ENCODE measurements around the gene PIP4P1. TPM values are rescaled to one million over a fixed set of nuclear protein-coding genes. Genes with fewer than 3 reads are reported as not detected.

Gene PIP4P1
- total and polyA plus RNA-seq, 4 experiments from 2014 or later = 32.4 to 78.1 (median 61.0) TPM

DNA sequence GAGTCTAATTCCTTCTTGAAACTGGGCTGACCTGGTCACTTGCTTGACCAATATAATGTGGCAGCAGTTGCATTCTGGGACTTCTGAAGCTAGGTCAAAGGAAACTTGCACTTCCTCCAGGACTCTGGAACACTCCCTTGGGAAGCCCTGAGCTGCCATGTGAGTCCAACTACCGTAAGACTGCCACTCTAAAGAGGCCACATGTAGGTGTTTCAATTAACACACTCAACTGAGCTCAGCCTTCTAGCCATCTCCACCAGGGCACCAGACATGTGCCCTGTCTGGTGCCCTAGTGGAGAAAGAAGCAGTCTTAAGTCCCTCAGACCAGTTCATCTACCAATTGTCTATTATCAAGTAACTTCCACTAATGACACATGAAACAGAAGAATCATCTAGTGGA lies 41.8 kb downstream of the PIP4P1 start:
- Histone ChIP-seq H3K36me3 (ENCODE audit: insufficient read depth, low read length) (no peaks in the 10 kb centered on the region), H3K27me3 (ENCODE audit: insufficient read depth, low read length) (no peaks in the 10 kb centered on the region), H3K27ac (ENCODE audit: low read depth, low read length) (no peak overlapping the region), H3K4me1 (ENCODE audit: insufficient read depth, low read length) (peaks cover 10% of the 10 kb centered on the region), H3K9me3 (ENCODE audit: control insufficient read depth in 1 of 2, low read length in 2 of 2) (no peaks in the 10 kb centered on the region), H3K4me3 (ENCODE audit: low read length in 2 of 2) (no peak overlapping the region)
- peaks cover 3 to 14% (median 6%) of the 10 kb centered on the region in 4 donors for H3K4me1 Mint-ChIP-seq
- ChIA-PET POLR2A (ENCODE audit: partially characterized antibody) (no interaction called here), CTCF (ENCODE audit: partially characterized antibody) (no interaction called here)
- no peak overlapping the region for H3K27ac Mint-ChIP-seq
- intact Hi-C loops (cut with micrococcal nuclease) = no loop called here
- H3K4me3 Mint-ChIP-seq = no peak overlapping the region
- H3K9me3 Mint-ChIP-seq = no peaks in the 10 kb centered on the region
- H3K27me3 Mint-ChIP-seq = peaks cover 0 to 1% of the 10 kb centered on the region in 2 donors
- no peaks in the 10 kb centered on the region for H3K36me3 Mint-ChIP-seq
- no peak for DNase-seq

DNA sequence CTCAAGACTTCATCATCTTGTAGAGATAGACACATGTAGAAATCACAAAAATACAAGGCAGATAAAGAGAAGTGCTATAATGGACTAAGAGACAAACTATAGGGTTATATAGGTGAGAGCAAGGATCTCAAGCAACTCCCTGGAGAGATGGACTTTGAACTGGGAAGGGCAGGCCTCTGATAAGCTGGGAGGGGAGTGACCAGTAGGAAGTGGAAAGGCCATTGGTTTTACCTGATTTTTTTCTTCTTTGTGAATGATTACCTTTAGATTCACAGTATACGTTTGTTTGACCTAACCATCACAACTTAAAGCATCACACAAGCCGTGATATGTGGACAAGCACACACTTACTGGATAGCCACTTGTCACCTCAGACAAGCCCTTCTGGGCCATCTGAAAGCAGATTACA lies 42.7 kb downstream of the PIP4P1 start:
- intact Hi-C loops (cut with micrococcal nuclease) = no loop called here

DNA sequence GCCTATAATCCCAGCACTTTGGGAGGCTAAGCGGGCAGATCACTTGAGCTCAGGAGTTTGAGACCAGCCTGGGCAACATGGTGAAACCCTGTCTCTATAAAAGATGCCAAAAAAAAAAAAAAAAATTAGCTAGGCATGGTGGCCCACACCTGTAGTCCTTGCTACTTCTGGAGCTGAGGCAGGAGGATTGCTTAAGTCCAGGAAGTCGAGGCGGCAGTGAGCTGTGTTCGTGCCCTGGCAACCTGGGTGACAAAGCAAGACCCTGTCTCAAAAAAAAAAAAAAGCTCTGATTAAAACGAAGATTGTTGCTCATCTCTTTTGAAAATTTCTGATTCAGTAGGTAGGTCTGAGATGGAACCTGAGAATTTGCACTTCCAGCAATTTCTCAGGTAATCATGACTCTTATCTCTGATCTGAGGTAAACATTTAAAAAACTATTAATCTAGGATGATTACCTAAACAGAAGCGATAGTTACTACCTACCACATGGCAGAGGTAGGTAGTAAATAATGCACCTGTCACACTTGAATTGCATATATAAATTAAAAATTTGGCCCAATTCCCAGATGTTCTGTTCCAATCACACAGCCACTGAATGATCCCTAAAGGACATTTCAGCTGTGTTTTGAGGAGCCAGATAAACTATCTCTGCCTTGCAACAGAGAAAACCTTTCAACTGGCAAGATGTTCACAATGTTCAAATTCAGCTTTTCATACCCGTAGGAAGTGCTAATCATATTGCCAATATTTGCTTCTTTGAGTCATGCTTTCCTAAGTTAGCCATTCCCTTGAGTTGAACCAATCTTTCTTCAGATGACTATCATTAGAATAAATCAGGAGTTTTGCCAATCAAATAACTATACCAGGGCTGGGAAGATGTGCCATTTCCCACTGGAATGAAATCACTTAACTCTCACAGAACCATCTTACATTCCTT lies 43.7 kb downstream of the PIP4P1 start:
- Mint-ChIP-seq H3K27me3 (no peaks in the 10 kb centered on the region), H3K4me3 (no peak overlapping the region), H3K4me1 (peaks cover 10 to 25% (median 18%) of the 10 kb centered on the region in 4 donors), H3K9me3 (no peaks in the 10 kb centered on the region), H3K27ac (peak overlapping the region in 1 of 7 donors; percentile 13), H3K36me3 (peaks cover 0 to 3% of the 10 kb centered on the region in 2 donors)
- Histone ChIP-seq H3K4me1 (ENCODE audit: insufficient read depth, low read length) (peaks cover 19% of the 10 kb centered on the region), H3K27ac (ENCODE audit: low read depth, low read length) (no peak overlapping the region), H3K9me3 (ENCODE audit: control insufficient read depth in 1 of 2, low read length in 2 of 2) (no peaks in the 10 kb centered on the region), H3K36me3 (ENCODE audit: insufficient read depth, low read length) (no peaks in the 10 kb centered on the region), H3K4me3 (ENCODE audit: low read length in 2 of 2) (no peak overlapping the region), H3K27me3 (ENCODE audit: insufficient read depth, low read length) (no peaks in the 10 kb centered on the region)
- POLR2A ChIA-PET (ENCODE audit: partially characterized antibody) = no interaction called here
- CTCF ChIA-PET (ENCODE audit: partially characterized antibody) = interaction anchor here (0.7 to 2.5 kb wide), 9 partner anchors 12 to 196 kb away, joined by 3 to 10 read pairs (median 3); no protein-coding TSS in a partner anchor
- DNase-seq = no peak
- intact Hi-C loops (cut with micrococcal nuclease) = no loop called here

More for the DNA sequence above, 42.7 kb downstream of the PIP4P1 start:
- ChIA-PET POLR2A (ENCODE audit: partially characterized antibody) (no interaction called here), CTCF (ENCODE audit: partially characterized antibody) (interaction anchor here (1.4 to 2.5 kb wide), 2 partner anchors 72 to 91 kb away, joined by 3 to 10 read pairs; no protein-coding TSS in a partner anchor)
- Mint-ChIP-seq H3K36me3 (peaks cover 0 to 3% of the 10 kb centered on the region in 2 donors), H3K27me3 (peaks cover 0 to 1% of the 10 kb centered on the region in 2 donors), H3K27ac (no peak overlapping the region), H3K9me3 (no peaks in the 10 kb centered on the region), H3K4me1 (peaks cover 9 to 21% (median 13%) of the 10 kb centered on the region in 4 donors), H3K4me3 (peak overlapping the region in 1 of 8 donors; percentile 12)
- H3K4me3 ChIP-seq (ENCODE audit: low read length in 2 of 2) = no peak overlapping the region
- no peaks in the 10 kb centered on the region for H3K9me3 ChIP-seq (ENCODE audit: control insufficient read depth in 1 of 2, low read length in 2 of 2)
- H3K4me1 ChIP-seq (ENCODE audit: insufficient read depth, low read length) = peaks cover 19% of the 10 kb centered on the region
- DNase-seq = no peak
- no peaks in the 10 kb centered on the region for H3K36me3 ChIP-seq (ENCODE audit: insufficient read depth, low read length)
- no peaks in the 10 kb centered on the region for H3K27me3 ChIP-seq (ENCODE audit: insufficient read depth, low read length)
- no peak overlapping the region for H3K27ac ChIP-seq (ENCODE audit: low read depth, low read length)

DNA sequence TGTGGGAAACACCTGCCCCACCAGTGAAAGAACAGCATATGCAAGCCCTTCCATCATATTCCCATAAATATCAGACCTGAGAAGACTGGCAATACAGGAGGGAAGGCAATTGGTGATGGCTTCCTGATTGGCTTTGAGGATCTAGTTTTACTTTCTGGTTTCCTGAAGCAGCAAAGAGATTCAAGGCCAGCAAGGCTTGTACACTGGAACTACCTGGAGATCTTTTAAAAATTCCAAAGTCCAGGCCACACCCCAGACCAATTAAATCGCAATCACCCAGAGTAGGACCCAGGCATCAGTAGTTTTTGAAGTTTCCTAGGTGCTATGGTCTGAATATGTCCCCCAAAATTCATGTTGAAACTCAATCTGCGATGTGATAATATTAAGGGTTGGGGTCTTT lies 45.0 kb downstream of the PIP4P1 start:
- no peaks in the 10 kb centered on the region for H3K27me3 ChIP-seq (ENCODE audit: insufficient read depth, low read length)
- H3K9me3 ChIP-seq (ENCODE audit: control insufficient read depth in 1 of 2, low read length in 2 of 2) = no peaks in the 10 kb centered on the region
- ChIA-PET CTCF (ENCODE audit: partially characterized antibody) (interaction anchor here (0.7 to 3.9 kb wide), 40 partner anchors 8 to 247 kb away, joined by 3 to 68 read pairs (median 7); partner anchors contain the start of genes APEX1, OSGEP, PARP2 and PIP4P1), POLR2A (ENCODE audit: partially characterized antibody) (interaction anchor here (0.8 to 4.4 kb wide), 6 partner anchors 9 to 194 kb away, joined by 3 to 33 read pairs (median 5); partner anchors contain the start of genes APEX1, OSGEP and PIP4P1)
- peak overlapping the region in 3 of 7 donors; percentile 19 to 68 (median 43) for H3K27ac Mint-ChIP-seq
- H3K4me3 ChIP-seq (ENCODE audit: low read length in 2 of 2) = no peak overlapping the region
- peaks cover 19 to 35% (median 27%) of the 10 kb centered on the region in 4 donors for H3K4me1 Mint-ChIP-seq
- intact Hi-C loops (cut with micrococcal nuclease) = no loop called here
- H3K27me3 Mint-ChIP-seq = no peaks in the 10 kb centered on the region
- H3K9me3 Mint-ChIP-seq = no peaks in the 10 kb centered on the region
- no peak overlapping the region for H3K27ac ChIP-seq (ENCODE audit: low read depth, low read length)
- H3K36me3 Mint-ChIP-seq = peaks cover 0 to 8% of the 10 kb centered on the region in 2 donors
- no peak for DNase-seq
- H3K4me1 ChIP-seq (ENCODE audit: insufficient read depth, low read length) = peaks cover 31% of the 10 kb centered on the region
- H3K4me3 Mint-ChIP-seq = no peak overlapping the region
- no peaks in the 10 kb centered on the region for H3K36me3 ChIP-seq (ENCODE audit: insufficient read depth, low read length)

DNA sequence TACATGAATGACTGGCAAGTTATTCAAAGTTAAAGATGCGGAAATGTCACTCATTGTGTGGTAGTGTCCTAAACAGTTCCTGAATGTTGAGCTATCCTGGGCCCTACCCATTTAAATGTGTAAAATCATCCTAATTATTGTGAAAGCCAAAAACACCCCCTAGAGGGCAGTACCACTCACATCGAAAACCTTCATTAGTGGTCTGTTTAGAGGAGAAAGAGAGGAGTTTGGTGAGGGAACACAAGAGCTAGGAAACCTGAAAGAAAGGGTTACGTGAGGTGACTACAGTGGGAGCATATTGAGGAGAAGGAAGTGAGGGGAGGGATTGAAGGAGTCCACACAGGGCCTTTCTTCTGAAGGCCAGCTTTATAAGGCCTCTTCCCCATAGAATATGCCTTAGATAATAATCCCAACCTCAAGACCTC lies 45.4 kb downstream of the PIP4P1 start:
- no peaks in the 10 kb centered on the region for H3K9me3 ChIP-seq (ENCODE audit: control insufficient read depth in 1 of 2, low read length in 2 of 2)
- no peaks in the 10 kb centered on the region for H3K9me3 Mint-ChIP-seq
- peak overlapping the region in 5 of 7 donors; percentile 11 to 68 (median 19) for H3K27ac Mint-ChIP-seq
- ChIA-PET POLR2A (ENCODE audit: partially characterized antibody) (interaction anchor here (0.8 to 4.4 kb wide), 10 partner anchors 9 to 265 kb away, joined by 3 to 34 read pairs (median 5); partner anchors contain the start of genes APEX1, OSGEP, PARP2 and PIP4P1), CTCF (ENCODE audit: partially characterized antibody) (interaction anchor here (0.7 to 3.9 kb wide), 44 partner anchors 8 to 365 kb away, joined by 3 to 68 read pairs (median 6); partner anchors contain the start of genes APEX1, OSGEP, PARP2 and PIP4P1)
- H3K36me3 Mint-ChIP-seq = peaks cover 0 to 8% of the 10 kb centered on the region in 2 donors
- peak overlapping the region in 3 of 8 donors; percentile 14 to 63 (median 26) for H3K4me3 Mint-ChIP-seq
- intact Hi-C loops (cut with micrococcal nuclease) = loop anchor here (1.0 to 2.0 kb wide), 3 partner anchors 88 to 194 kb away; no protein-coding TSS in a partner anchor
- peaks cover 22 to 39% (median 30%) of the 10 kb centered on the region in 4 donors for H3K4me1 Mint-ChIP-seq
- H3K4me3 ChIP-seq (ENCODE audit: low read length in 2 of 2) = no peak overlapping the region
- H3K4me1 ChIP-seq (ENCODE audit: insufficient read depth, low read length) = peaks cover 36% of the 10 kb centered on the region
- peak; percentile 50 to 59 (median 56) for DNase-seq
- no peak overlapping the region for H3K27ac ChIP-seq (ENCODE audit: low read depth, low read length)
- no peaks in the 10 kb centered on the region for H3K36me3 ChIP-seq (ENCODE audit: insufficient read depth, low read length)
- no peaks in the 10 kb centered on the region for H3K27me3 Mint-ChIP-seq
- H3K27me3 ChIP-seq (ENCODE audit: insufficient read depth, low read length) = no peaks in the 10 kb centered on the region

DNA sequence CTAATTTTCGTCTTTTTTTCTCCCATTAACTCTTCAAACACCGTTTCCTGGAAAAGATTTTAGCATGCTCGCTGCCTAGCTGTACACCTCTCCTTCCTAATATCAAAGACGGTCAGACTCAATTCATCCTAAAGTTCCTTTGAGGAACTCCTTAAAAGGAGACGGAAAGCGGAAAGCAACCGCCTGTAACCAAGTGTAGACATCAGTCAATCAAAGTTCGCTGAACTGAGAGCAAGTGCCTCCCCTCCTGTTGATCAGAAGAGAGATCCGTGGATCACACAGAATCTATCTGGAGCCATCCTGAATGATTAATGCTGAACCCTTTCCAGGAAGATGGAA lies 47.5 kb downstream of the PIP4P1 start:
- Mint-ChIP-seq H3K4me3 (peak overlapping the region; percentile 92 to 100 (median 99)), H3K27me3 (no peaks in the 10 kb centered on the region), H3K9me3 (no peaks in the 10 kb centered on the region), H3K36me3 (peaks cover 0 to 12% of the 10 kb centered on the region in 2 donors), H3K4me1 (peaks cover 29 to 49% (median 39%) of the 10 kb centered on the region in 4 donors), H3K27ac (peak overlapping the region; percentile 91 to 99 (median 96))
- Histone ChIP-seq H3K4me3 (ENCODE audit: low read length in 2 of 2) (peak overlapping the region; percentile 73 to 79), H3K36me3 (ENCODE audit: insufficient read depth, low read length) (no peaks in the 10 kb centered on the region), H3K27me3 (ENCODE audit: insufficient read depth, low read length) (no peaks in the 10 kb centered on the region), H3K4me1 (ENCODE audit: insufficient read depth, low read length) (peaks cover 38% of the 10 kb centered on the region), H3K9me3 (ENCODE audit: control insufficient read depth in 1 of 2, low read length in 2 of 2) (no peaks in the 10 kb centered on the region), H3K27ac (ENCODE audit: low read depth, low read length) (peak overlapping the region; percentile 85)
- intact Hi-C loops (cut with micrococcal nuclease) = loop anchor here (1.0 to 2.0 kb wide), 4 partner anchors 42 to 269 kb away; partner anchors contain the start of genes APEX1 and PARP2
- DNase-seq = peak in 4 of 5 donors; percentile 16 to 27 (median 26)
- POLR2A ChIA-PET (ENCODE audit: partially characterized antibody) = interaction anchor here (0.7 to 4.4 kb wide), 18 partner anchors 8 to 270 kb away, joined by 3 to 34 read pairs (median 4); partner anchors contain the start of genes APEX1, CCNB1IP1, OSGEP and PARP2
- CTCF ChIA-PET (ENCODE audit: partially characterized antibody) = interaction anchor here (0.8 to 3.9 kb wide), 21 partner anchors 10 to 277 kb away, joined by 3 to 68 read pairs (median 8); partner anchors contain the start of genes APEX1, PARP2 and PIP4P1
